Mesendoderm (in vitro differentiated cells): ENCODE results near the gene BARX1.

Experiments used
- DNase-seq: peaks from one replicate; pipeline ENCODE4 v3.0.0; 2013
- H2AK5ac ChIP-seq: 2 replicates; pipeline ENCODE4 v1.6.1; 2013; ENCODE audit warnings: low read length, inconsistent platforms
- H2BK120ac ChIP-seq: 2 replicates; pipeline ENCODE4 v1.6.1; 2013; ENCODE audit warnings: low read depth, mild to moderate bottlenecking, low read length, moderate library complexity, mixed read lengths
- H2BK15ac ChIP-seq: replicated peaks from 2 replicates; pipeline ENCODE4 v1.6.1; 2013; ENCODE audit warnings: low read depth, mild to moderate bottlenecking, moderate library complexity
- H2BK5ac ChIP-seq: 2 replicates; pipeline ENCODE4 v1.6.1; 2013; ENCODE audit warnings: low read length, inconsistent platforms
- H3K18ac ChIP-seq: 2 replicates; pipeline ENCODE4 v1.6.1; 2013; ENCODE audit warnings: mild to moderate bottlenecking, low read length, mixed read lengths
- H3K23ac ChIP-seq: one replicate; pipeline ENCODE4 v1.6.1; 2013; ENCODE audit warnings: low read length
- H3K27ac ChIP-seq: 2 replicates; pipeline ENCODE4 v1.5.1; 2013; ENCODE audit warnings: low read depth, mild to moderate bottlenecking, inconsistent platforms, low read length, moderate library complexity
- H3K27me3 ChIP-seq: 2 replicates; pipeline ENCODE4 v1.6.1; 2013; ENCODE audit warnings: low read length, control low read depth, mild to moderate bottlenecking, inconsistent platforms; ENCODE audit not compliant: insufficient read depth, poor library complexity
- H3K36me3 ChIP-seq: 2 replicates; pipeline ENCODE4 v1.6.1; 2013; ENCODE audit warnings: low read length, inconsistent platforms; ENCODE audit not compliant: control insufficient read depth, insufficient read depth
- H3K4ac ChIP-seq: one replicate; pipeline ENCODE4 v1.6.1; 2013; ENCODE audit warnings: low read depth, mild to moderate bottlenecking, low read length, moderate library complexity
- H3K4me1 ChIP-seq: 2 replicates; pipeline ENCODE4 v1.6.1; 2013; ENCODE audit warnings: low read depth, low read length, inconsistent platforms; ENCODE audit not compliant: control insufficient read depth
- H3K4me2 ChIP-seq: 2 replicates; pipeline ENCODE4 v1.6.1; 2013; ENCODE audit warnings: low read length
- H3K4me3 ChIP-seq: 2 replicates; pipeline ENCODE4 v1.5.1; 2013; ENCODE audit warnings: mild to moderate bottlenecking, low read length
- H3K56ac ChIP-seq: one replicate; pipeline ENCODE4 v1.6.1; 2013; ENCODE audit warnings: low read length
- H3K79me1 ChIP-seq: 2 replicates; pipeline ENCODE4 v1.6.1; 2013; ENCODE audit warnings: low read length, inconsistent platforms
- H3K79me2 ChIP-seq: 2 replicates; pipeline ENCODE4 v1.6.1; 2013; ENCODE audit warnings: mild to moderate bottlenecking, low read length; ENCODE audit not compliant: control insufficient read depth, insufficient read depth
- H3K9ac ChIP-seq: 2 replicates; pipeline ENCODE4 v1.6.1; 2013; ENCODE audit warnings: low read length, inconsistent platforms
- H4K5ac ChIP-seq: one replicate; pipeline ENCODE4 v1.6.1; 2013; ENCODE audit warnings: low read length
- H4K8ac ChIP-seq: one replicate; pipeline ENCODE4 v1.6.1; 2013; ENCODE audit warnings: low read depth, mild to moderate bottlenecking, control low read depth, low read length, moderate library complexity
- WGBS: extraction: QIAGEN DNeasy Blood & Tissue Kit; methylation state at CpG from one replicate; pipeline ENCODE4 v1.1.7; 2013; ENCODE audit warnings: low lambda C conversion rate, missing lambda C conversion rate; ENCODE audit not compliant: insufficient coverage; ENCODE audit errors: extremely low coverage; 5-methylcytosine and 5-hydroxymethylcytosine counted together

The BARX1 gene

GRCh38 chr9:93904649-93905472 lies 50.3 kb downstream of the BARX1 start:
- H3K4me1 ChIP-seq, result no peaks in the 10 kb centered on the region
- no peak overlapping the region for H3K4ac ChIP-seq
- WGBS, result no CpG with 5 or more reads among the region's 12 CpGs

GRCh38 chr9:93903886-93904648 lies 51.1 kb downstream of the BARX1 start:
- no peak for DNase-seq
- Histone ChIP-seq H3K9ac (no peak overlapping the region), H3K27me3 (no peaks in the 10 kb centered on the region), H3K23ac (no peak overlapping the region), H3K79me2 (no peaks in the 10 kb centered on the region), H4K5ac (no peak overlapping the region), H3K36me3 (no peaks in the 10 kb centered on the region), H2BK120ac (no peak overlapping the region), H3K4me2 (no peak overlapping the region), H2BK5ac (no peak overlapping the region), H2BK15ac (no peak overlapping the region), H3K18ac (no peak overlapping the region), H3K79me1 (no peaks in the 10 kb centered on the region), H3K4me3 (no peak overlapping the region), H3K4me1 (no peaks in the 10 kb centered on the region), H3K56ac (no peak overlapping the region), H3K27ac (no peak overlapping the region), H2AK5ac (no peak overlapping the region), H4K8ac (no peak overlapping the region), H3K4ac (no peak overlapping the region)
- WGBS, result no CpG with 5 or more reads among the region's 10 CpGs

More at GRCh38 chr9:93904649-93905472, 50.3 kb downstream of the BARX1 start:
- no peak overlapping the region for H3K27ac ChIP-seq
- H3K56ac ChIP-seq, result no peak overlapping the region
- H4K8ac ChIP-seq, result no peak overlapping the region
- no peak overlapping the region for H2BK5ac ChIP-seq
- H2AK5ac ChIP-seq, result no peak overlapping the region
- no peaks in the 10 kb centered on the region for H3K79me2 ChIP-seq
- H3K4me2 ChIP-seq, result no peak overlapping the region
- DNase-seq, result no peak
- H3K23ac ChIP-seq, result no peak overlapping the region
- no peak overlapping the region for H3K9ac ChIP-seq
- no peak overlapping the region for H3K4me3 ChIP-seq
- H3K18ac ChIP-seq, result no peak overlapping the region
- H2BK15ac ChIP-seq, result no peak overlapping the region
- H3K36me3 ChIP-seq, result no peaks in the 10 kb centered on the region
- H4K5ac ChIP-seq, result no peak overlapping the region
- H3K79me1 ChIP-seq, result no peaks in the 10 kb centered on the region
- no peaks in the 10 kb centered on the region for H3K27me3 ChIP-seq
- no peak overlapping the region for H2BK120ac ChIP-seq

- H3K4me2 ChIP-seq, result no peak overlapping the region
- no peaks in the 10 kb centered on the region for H3K27me3 ChIP-seq
- DNase-seq, result no peak
- H3K36me3 ChIP-seq, result no peaks in the 10 kb centered on the region
- no CpG with 5 or more reads among the region's 12 CpGs for WGBS
- H3K27ac ChIP-seq, result no peak overlapping the region
- no peak overlapping the region for H2BK15ac ChIP-seq
- H3K9ac ChIP-seq, result no peak overlapping the region
- H3K4me1 ChIP-seq, result no peaks in the 10 kb centered on the region
- no peaks in the 10 kb centered on the region for H3K79me2 ChIP-seq
- no peak overlapping the region for H4K8ac ChIP-seq
- no peak overlapping the region for H2AK5ac ChIP-seq
- H2BK5ac ChIP-seq, result no peak overlapping the region
- H3K18ac ChIP-seq, result no peak overlapping the region
- no peak overlapping the region for H4K5ac ChIP-seq
- H3K4me3 ChIP-seq, result no peak overlapping the region
- H2BK120ac ChIP-seq, result no peak overlapping the region
- H3K4ac ChIP-seq, result no peak overlapping the region
- no peaks in the 10 kb centered on the region for H3K79me1 ChIP-seq
- H3K23ac ChIP-seq, result no peak overlapping the region
- H3K56ac ChIP-seq, result no peak overlapping the region
Measured at GRCh38 chr9:93902780-93903655, 52.1 kb downstream of the BARX1 start.

DNA sequence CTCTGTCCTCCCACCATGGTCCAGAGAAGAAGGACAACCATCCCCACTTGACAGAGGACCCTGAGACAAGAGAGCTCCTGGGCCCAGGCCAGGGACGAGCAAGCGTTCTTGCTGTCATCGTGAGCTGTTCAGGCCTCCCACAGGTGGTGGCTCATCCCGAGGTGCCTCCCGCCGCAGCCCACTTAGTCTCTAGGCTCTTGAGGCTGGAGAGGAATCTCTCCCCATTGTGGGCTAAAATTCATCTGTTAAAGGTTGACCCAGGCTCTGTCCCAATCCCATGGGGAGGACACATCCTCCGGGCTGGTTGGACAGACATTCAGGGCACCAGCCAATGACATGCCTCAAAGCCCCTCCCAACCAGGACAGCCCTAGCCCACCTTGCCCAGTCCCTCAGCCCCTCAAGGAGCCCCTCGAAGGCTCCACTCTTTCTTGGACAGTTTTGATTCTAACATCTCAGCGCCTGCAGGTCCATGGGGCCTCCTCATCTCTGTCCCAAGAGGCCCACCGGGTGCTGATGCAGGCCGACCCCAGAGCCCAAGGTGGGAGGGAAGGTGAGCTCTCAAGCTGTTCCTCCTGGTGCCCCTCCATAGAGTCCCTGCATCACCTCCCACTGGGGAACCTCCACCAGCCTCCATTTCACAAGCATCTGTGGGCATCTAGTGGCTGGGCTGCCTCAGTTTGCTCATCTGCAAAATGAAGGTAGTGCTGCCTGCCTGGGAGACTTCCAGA lies 52.9 kb downstream of the BARX1 start:
- no peak overlapping the region for H3K23ac ChIP-seq
- H3K9ac ChIP-seq, result no peak overlapping the region
- WGBS, result no CpG with 5 or more reads among the region's 11 CpGs
- H3K18ac ChIP-seq, result no peak overlapping the region
- H3K36me3 ChIP-seq, result no peaks in the 10 kb centered on the region
- no peak overlapping the region for H3K27ac ChIP-seq
- H3K4ac ChIP-seq, result no peak overlapping the region
- no peak overlapping the region for H3K4me3 ChIP-seq
- no peak overlapping the region for H4K8ac ChIP-seq
- H3K79me2 ChIP-seq, result no peaks in the 10 kb centered on the region
- H3K56ac ChIP-seq, result no peak overlapping the region
- no peak for DNase-seq
- no peak overlapping the region for H3K4me2 ChIP-seq
- H3K27me3 ChIP-seq, result no peaks in the 10 kb centered on the region
- no peaks in the 10 kb centered on the region for H3K79me1 ChIP-seq
- no peak overlapping the region for H4K5ac ChIP-seq
- H2AK5ac ChIP-seq, result no peak overlapping the region
- H2BK5ac ChIP-seq, result no peak overlapping the region
- H3K4me1 ChIP-seq, result no peaks in the 10 kb centered on the region
- no peak overlapping the region for H2BK120ac ChIP-seq
- no peak overlapping the region for H2BK15ac ChIP-seq
